B cell (primary cell): ENCODE results near the gene CAMK4. TPM values are rescaled to one million over a fixed set of nuclear protein-coding genes. Genes with fewer than 3 reads are reported as not detected.

ENCODE experiments used
- ATAC-seq: fragments of 200-7000 bp; cut with Tn5 transposase; one replicate; pipeline ENCODE4 v1.10.0; 2021; ENCODE audit warnings: low read depth, mild to moderate bottlenecking, moderate number of reproducible peaks, moderate library complexity
- CTCF ChIA-PET: fragments of 350-600 bp; sonication (Branson Sonifier 250); formaldehyde crosslinking; loops from one replicate; lab custom pipeline; 2021; ENCODE audit warnings: antibody characterized with exemption, inconsistent platforms; lab: Charles Lee
- POLR2A ChIA-PET: fragments of 350-600 bp; sonication (Branson Sonifier 250); formaldehyde crosslinking; loops from one replicate; lab custom pipeline; 2021; ENCODE audit warnings: antibody characterized with exemption; lab: Charles Lee
- DNase-seq: peaks from one replicate; pipeline ENCODE4 v3.0.0; 2013
- H2AFZ ChIP-seq: 2 replicates; pipeline ENCODE4 v1.6.1; 2012; ENCODE audit warnings: mild to moderate bottlenecking, low read depth, low read length; ENCODE audit not compliant: insufficient read depth, poor library complexity, severe bottlenecking
- H3K27ac ChIP-seq, 2 donors: 1 replicate in 1 of 2; 2 replicates in 1 of 2; pipeline ENCODE4 v1.5.1; 2012 to 2013; ENCODE audit warnings: low read length in 2 of 2, mild to moderate bottlenecking in 2 of 2, moderate library complexity in 1 of 2
- H3K27me3 ChIP-seq, 4 experiments: fragments of 200-600 bp in 1 of 4; sonication (generic) in 1 of 4; replicated peaks in 1 of 4; 1 replicate in 2 of 4; 2 replicates in 2 of 4; pipeline versions ENCODE4 v1.6.1 to v1.7.0; 2013 to 2016; ENCODE audit warnings: low read length in 3 of 4, mild to moderate bottlenecking in 2 of 4, mixed read lengths in 1 of 4, moderate library complexity in 1 of 4; ENCODE audit not compliant: insufficient read depth in 4 of 4, control insufficient read depth in 3 of 4; ENCODE audit errors: control extremely low read depth in 1 of 4
- H3K36me3 ChIP-seq, 2 experiments: replicated peaks in 1 of 2; 1 replicate in 1 of 2; 2 replicates in 1 of 2; pipeline versions ENCODE4 v1.6.1 to v1.7.1; 2013; ENCODE audit warnings: low read length in 1 of 2; ENCODE audit not compliant: insufficient read depth in 2 of 2, control insufficient read depth in 1 of 2; ENCODE audit errors: control extremely low read depth in 1 of 2, extremely low read depth in 1 of 2
- H3K4me1 ChIP-seq, 2 donors: fragments of 200-600 bp in 1 of 2; sonication (generic) in 1 of 2; 1 replicate in 1 of 2; 2 replicates in 1 of 2; pipeline versions ENCODE4 v1.5.1 to v1.6.1; 2013 to 2017; ENCODE audit warnings: low read length in 2 of 2; ENCODE audit not compliant: control insufficient read depth in 2 of 2, insufficient read depth in 2 of 2
- H3K4me2 ChIP-seq: replicated peaks from 2 replicates; pipeline ENCODE3; 2012; ENCODE audit warnings: mild to moderate bottlenecking, low read depth, low read length; ENCODE audit not compliant: poor library complexity, severe bottlenecking
- H3K4me3 ChIP-seq, 5 experiments: fragments of 200-600 bp in 1 of 5; sonication (generic) in 1 of 5; 1 replicate in 3 of 5; 2 replicates in 2 of 5; pipeline versions ENCODE4 v1.5.1 to v1.7.0; 2011 to 2016; ENCODE audit warnings: low read length in 4 of 5, mild to moderate bottlenecking in 4 of 5, low read depth in 2 of 5, control low read depth in 1 of 5, moderate library complexity in 1 of 5; ENCODE audit not compliant: insufficient read depth in 1 of 5; ENCODE audit errors: control extremely low read depth in 1 of 5, extremely low read depth in 1 of 5
- H3K79me2 ChIP-seq: fragments of 200-600 bp; sonication (generic); one replicate; pipeline ENCODE4 v1.6.0; 2016; ENCODE audit warnings: low read length; ENCODE audit not compliant: control insufficient read depth, insufficient read depth
- H3K9ac ChIP-seq: fragments of 200-600 bp; sonication (generic); 2 replicates; pipeline ENCODE4 v1.6.1; 2017; ENCODE audit warnings: mild to moderate bottlenecking, low read length, moderate library complexity
- H3K9me3 ChIP-seq, 3 donors: one replicate each; pipeline versions ENCODE4 v1.6.1 to v1.7.1; 2013; ENCODE audit warnings: low read length in 2 of 3; ENCODE audit not compliant: control insufficient read depth in 2 of 3, insufficient read depth in 1 of 3; ENCODE audit errors: control extremely low read depth in 1 of 3
- H4K20me1 ChIP-seq: 2 replicates; pipeline ENCODE4 v1.6.0; 2012; ENCODE audit warnings: mild to moderate bottlenecking, low read length; ENCODE audit not compliant: insufficient read depth, control insufficient read depth, poor library complexity, severe bottlenecking
- H3K27ac Mint-ChIP-seq: one replicate; pipeline ENCODE4 v1.8.0; 2021; ENCODE audit warnings: mixed read lengths
- H3K27me3 Mint-ChIP-seq: one replicate; pipeline ENCODE4 v1.8.0; 2021; ENCODE audit warnings: mixed read lengths
- H3K4me1 Mint-ChIP-seq: one replicate; pipeline ENCODE4 v1.8.0; 2021; ENCODE audit warnings: mixed read lengths
- H3K4me3 Mint-ChIP-seq: one replicate; pipeline ENCODE4 v1.8.0; 2021; ENCODE audit warnings: mixed read lengths
- H3K9me3 Mint-ChIP-seq: one replicate; pipeline ENCODE4 v1.8.0; 2022; ENCODE audit warnings: mixed read lengths; ENCODE audit not compliant: insufficient read depth
- EZH2 ChIP-seq: IDR thresholded peaks from 2 replicates; pipeline ENCODE4 v1.6.1; 2012; ENCODE audit warnings: borderline replicate concordance, low read depth, mild to moderate bottlenecking, moderate library complexity, low read length; ENCODE audit not compliant: insufficient read depth, poor library complexity, severe bottlenecking
- WGBS: methylation state at CpG from one replicate; pipeline ENCODE4 v1.1.5; 2013; ENCODE audit warnings: missing lambda C conversion rate; ENCODE audit not compliant: insufficient coverage; 5-methylcytosine and 5-hydroxymethylcytosine counted together
- intact Hi-C: fragments of 100-400 bp; cut with micrococcal nuclease; formaldehyde crosslinking; loops from one replicate; pipeline ENCODE4 v1.10.0; 2022
- polyA plus RNA-seq: library from polyadenylated mRNA; depleted of rRNA; stranded (reverse); fragments of >200 nt; gene quantifications from 2 replicates; pipeline ENCODE4 v1.2.3, GENCODE V29; 2012
- total RNA-seq, 2 donors: library from RNA; stranded (reverse); fragments of 120-200 nt in 1 of 2; gene quantifications; 1 replicate in 1 of 2; 2 replicates in 1 of 2; pipeline versions ENCODE4 v1.2.3 to v1.2.4, GENCODE V29; 2013 to 2022
- TF ChIP-seq, protein P1 (sequence below): fragments of 200-600 bp; IDR thresholded peaks from one replicate; pipeline ENCODE4 v1.8.0; 2022; ENCODE audit warnings: antibody characterized with exemption, mild to moderate bottlenecking

Gene CAMK4
- total and polyA plus RNA-seq, 2 donors (not counting 1 experiment from before 2014, with no cell fraction given), result 0.78 to 4.8 TPM

DNA sequence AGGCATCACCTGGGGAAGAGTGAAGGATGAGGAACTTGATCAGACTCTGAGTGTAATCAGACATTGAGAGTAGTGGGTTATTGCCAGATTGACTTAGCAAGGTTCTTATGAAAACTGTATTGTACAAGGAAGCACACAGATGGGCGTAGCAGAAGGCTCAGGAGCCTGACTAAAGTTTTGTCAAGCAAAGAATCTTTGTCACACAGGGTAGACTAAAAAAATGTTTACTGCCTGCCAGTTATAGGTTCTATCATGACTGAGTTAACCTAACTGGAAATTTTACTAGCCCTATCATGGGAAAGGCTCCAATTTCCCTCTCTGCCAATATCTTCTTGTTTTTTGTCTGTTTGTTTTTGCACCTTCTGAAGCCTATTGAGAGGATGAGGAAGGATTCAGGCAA is 19.1 kb downstream of the CAMK4 start:
- H3K4me2 ChIP-seq, result no peak overlapping the region
- Mint-ChIP-seq H3K27me3 (peaks cover 3% of the 10 kb centered on the region), H3K27ac (no peak overlapping the region), H3K4me3 (no peak overlapping the region), H3K4me1 (no peaks in the 10 kb centered on the region), H3K9me3 (no peaks in the 10 kb centered on the region)
- DNase-seq (no peak), ATAC-seq (no peak)
- no peak overlapping the region for H3K9ac ChIP-seq
- ChIA-PET CTCF (no interaction called here), POLR2A (no interaction called here)
- no peaks in the 10 kb centered on the region for H4K20me1 ChIP-seq
- no peak overlapping the region for H2AFZ ChIP-seq
- H3K9me3 ChIP-seq, result no peaks in the 10 kb centered on the region
- no peaks in the 10 kb centered on the region for H3K27me3 ChIP-seq
- H3K36me3 ChIP-seq, result no peaks in the 10 kb centered on the region
- no peaks in the 10 kb centered on the region for H3K79me2 ChIP-seq
- H3K4me1 ChIP-seq, result no peaks in the 10 kb centered on the region
- intact Hi-C loops, result no loop called here
- H3K27ac ChIP-seq, result no peak overlapping the region
- no peak overlapping the region for H3K4me3 ChIP-seq
- TF ChIP-seq EZH2, result no peak
- TF ChIP-seq, protein P1, sequence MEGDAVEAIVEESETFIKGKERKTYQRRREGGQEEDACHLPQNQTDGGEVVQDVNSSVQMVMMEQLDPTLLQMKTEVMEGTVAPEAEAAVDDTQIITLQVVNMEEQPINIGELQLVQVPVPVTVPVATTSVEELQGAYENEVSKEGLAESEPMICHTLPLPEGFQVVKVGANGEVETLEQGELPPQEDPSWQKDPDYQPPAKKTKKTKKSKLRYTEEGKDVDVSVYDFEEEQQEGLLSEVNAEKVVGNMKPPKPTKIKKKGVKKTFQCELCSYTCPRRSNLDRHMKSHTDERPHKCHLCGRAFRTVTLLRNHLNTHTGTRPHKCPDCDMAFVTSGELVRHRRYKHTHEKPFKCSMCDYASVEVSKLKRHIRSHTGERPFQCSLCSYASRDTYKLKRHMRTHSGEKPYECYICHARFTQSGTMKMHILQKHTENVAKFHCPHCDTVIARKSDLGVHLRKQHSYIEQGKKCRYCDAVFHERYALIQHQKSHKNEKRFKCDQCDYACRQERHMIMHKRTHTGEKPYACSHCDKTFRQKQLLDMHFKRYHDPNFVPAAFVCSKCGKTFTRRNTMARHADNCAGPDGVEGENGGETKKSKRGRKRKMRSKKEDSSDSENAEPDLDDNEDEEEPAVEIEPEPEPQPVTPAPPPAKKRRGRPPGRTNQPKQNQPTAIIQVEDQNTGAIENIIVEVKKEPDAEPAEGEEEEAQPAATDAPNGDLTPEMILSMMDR, result no peak
- no CpG with 5 or more reads among the region's 1 CpG for WGBS

DNA sequence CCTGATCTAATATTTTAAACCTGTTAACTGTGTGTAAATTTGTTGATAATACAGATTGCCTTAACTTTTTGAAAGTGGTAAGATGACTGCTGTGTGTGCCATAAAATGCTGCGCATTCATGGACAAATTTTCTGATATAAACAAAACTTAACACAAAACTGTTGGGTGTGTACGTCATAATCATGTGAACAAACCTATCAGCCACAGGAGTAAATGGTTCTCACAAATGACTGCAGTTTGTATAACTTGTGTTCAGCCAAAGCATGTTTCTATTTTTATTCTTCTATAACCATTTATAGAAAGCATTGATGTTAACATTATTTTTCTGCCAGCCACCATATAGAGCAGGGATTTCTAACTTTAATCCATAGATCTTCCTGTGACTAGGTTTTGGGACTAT is 21.5 kb downstream of the CAMK4 start:
- no CpG with 5 or more reads among the region's 2 CpGs for WGBS
- CTCF ChIA-PET, result no interaction called here
- no peak for DNase-seq
- TF ChIP-seq, protein P1, result no peak
- no peak for TF ChIP-seq EZH2
- intact Hi-C loops, result no loop called here
- Histone ChIP-seq H3K79me2 (no peaks in the 10 kb centered on the region), H3K9ac (no peak overlapping the region), H2AFZ (no peak overlapping the region), H3K4me1 (no peaks in the 10 kb centered on the region), H3K27me3 (no peaks in the 10 kb centered on the region), H4K20me1 (no peaks in the 10 kb centered on the region), H3K27ac (no peak overlapping the region), H3K36me3 (no peaks in the 10 kb centered on the region), H3K4me2 (no peak overlapping the region), H3K9me3 (no peaks in the 10 kb centered on the region), H3K4me3 (no peak overlapping the region)
- H3K4me1 Mint-ChIP-seq, result no peaks in the 10 kb centered on the region
- no peak for ATAC-seq
- H3K9me3 Mint-ChIP-seq, result no peaks in the 10 kb centered on the region
- POLR2A ChIA-PET, result no interaction called here
- peaks cover 3% of the 10 kb centered on the region for H3K27me3 Mint-ChIP-seq
- no peak overlapping the region for H3K4me3 Mint-ChIP-seq
- no peak overlapping the region for H3K27ac Mint-ChIP-seq
